ENCODE measurements around the gene PLEKHA4. TPM values are rescaled to one million over a fixed set of nuclear protein-coding genes. Genes with fewer than 3 reads are reported as not detected.

PLEKHA4 gene
- total and polyA plus RNA-seq, 2 donors (not counting 1 experiment from before 2014, with no cell fraction given) = 4.3 to 6.2 TPM

GRCh38 chr19:48862827-48863226, 5.6 kb downstream of the PLEKHA4 start:
- H3K27ac Mint-ChIP-seq = no peak overlapping the region
- Histone ChIP-seq H3K79me2 (ENCODE audit: control insufficient read depth, insufficient read depth, low read length) (no peaks in the 10 kb centered on the region), H3K4me1 (ENCODE audit: control insufficient read depth in 2 of 2, insufficient read depth in 2 of 2, low read length in 2 of 2) (peaks cover 5 to 14% of the 10 kb centered on the region in 2 donors), H3K27ac (ENCODE audit: low read length in 2 of 2) (no peak overlapping the region), H4K20me1 (ENCODE audit: control insufficient read depth, insufficient read depth, low read length, poor library complexity, severe bottlenecking) (no peaks in the 10 kb centered on the region), H3K4me3 (ENCODE audit: control extremely low read depth in 1 of 5, extremely low read depth in 1 of 5, insufficient read depth in 1 of 5, low read depth in 2 of 5, low read length in 4 of 5) (no peak overlapping the region), H3K4me2 (replicated peaks; ENCODE audit: low read depth, low read length, poor library complexity, severe bottlenecking) (no peak overlapping the region), H3K9ac (ENCODE audit: low read length) (no peak overlapping the region), H3K9me3 (ENCODE audit: control extremely low read depth in 1 of 3, control insufficient read depth in 2 of 3, insufficient read depth in 1 of 3, low read length in 2 of 3) (peaks cover 0 to 3% (median 0%) of the 10 kb centered on the region in 3 donors), H2AFZ (ENCODE audit: insufficient read depth, low read depth, low read length, poor library complexity, severe bottlenecking) (no peak overlapping the region), H3K36me3 (replicated peaks in 1 of 2; ENCODE audit: control extremely low read depth in 1 of 2, control insufficient read depth in 1 of 2, extremely low read depth in 1 of 2, insufficient read depth in 2 of 2, low read length in 1 of 2) (no peaks in the 10 kb centered on the region), H3K27me3 (replicated peaks in 1 of 4; ENCODE audit: control extremely low read depth in 1 of 4, control insufficient read depth in 3 of 4, insufficient read depth in 4 of 4, low read length in 3 of 4) (peaks cover 0 to 5% (median 0%) of the 10 kb centered on the region in 4 experiments)
- ChIA-PET CTCF (no interaction called here), POLR2A (no interaction called here)
- no peak for ATAC-seq (ENCODE audit: low read depth)
- H3K27me3 Mint-ChIP-seq = peaks cover 12% of the 10 kb centered on the region
- H3K4me1 Mint-ChIP-seq = peaks cover 10% of the 10 kb centered on the region
- 78% methylated on average over 5 of the region's 7 CpGs for WGBS (ENCODE audit: insufficient coverage)
- H3K9me3 Mint-ChIP-seq (ENCODE audit: insufficient read depth) = no peaks in the 10 kb centered on the region
- H3K4me3 Mint-ChIP-seq = no peak overlapping the region
- intact Hi-C loops (cut with micrococcal nuclease) = no loop called here
- DNase-seq = no peak
- TF ChIP-seq EZH2 (IDR thresholded peaks at IDR 0.05; ENCODE audit: borderline replicate concordance, insufficient read depth, low read depth, low read length, poor library complexity, severe bottlenecking) (no peak), CTCF (IDR thresholded peaks at IDR 0.05) (no peak)

DNA sequence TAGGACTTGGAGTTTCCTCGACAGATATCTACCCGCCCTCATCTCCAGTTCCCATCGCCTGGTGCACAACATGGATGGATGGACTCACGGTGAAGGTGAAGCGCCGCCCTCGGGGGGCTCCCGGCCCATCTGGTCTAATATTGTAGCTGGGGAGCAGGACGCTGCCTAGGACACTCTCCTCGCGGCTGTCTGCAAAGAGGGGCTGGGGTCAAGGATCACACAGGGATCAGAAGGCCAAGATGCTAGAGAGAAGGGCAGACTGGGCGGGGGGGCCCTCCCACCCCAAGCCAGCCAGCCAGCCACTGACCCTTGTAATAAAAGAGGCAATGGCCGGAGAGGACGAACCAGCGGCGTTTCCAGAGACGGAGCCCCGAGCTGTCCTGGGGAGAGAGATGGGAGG, 7.1 kb downstream of the PLEKHA4 start:
- POLR2A ChIA-PET = interaction anchor here (0.6 kb wide), 1 partner anchor 151 kb away, joined by 5 read pairs; no protein-coding TSS in a partner anchor
- no peak overlapping the region for H3K27ac Mint-ChIP-seq

More for the DNA sequence above, 7.1 kb downstream of the PLEKHA4 start:
- Histone ChIP-seq H3K27ac (ENCODE audit: low read length in 2 of 2) (no peak overlapping the region), H3K4me3 (ENCODE audit: control extremely low read depth in 1 of 5, extremely low read depth in 1 of 5, insufficient read depth in 1 of 5, low read depth in 2 of 5, low read length in 4 of 5) (no peak overlapping the region), H3K36me3 (replicated peaks in 1 of 2; ENCODE audit: control extremely low read depth in 1 of 2, control insufficient read depth in 1 of 2, extremely low read depth in 1 of 2, insufficient read depth in 2 of 2, low read length in 1 of 2) (no peaks in the 10 kb centered on the region), H3K4me1 (ENCODE audit: control insufficient read depth in 2 of 2, insufficient read depth in 2 of 2, low read length in 2 of 2) (peaks cover 5 to 14% of the 10 kb centered on the region in 2 donors), H3K9me3 (ENCODE audit: control extremely low read depth in 1 of 3, control insufficient read depth in 2 of 3, insufficient read depth in 1 of 3, low read length in 2 of 3) (peaks cover 0 to 3% (median 0%) of the 10 kb centered on the region in 3 donors), H2AFZ (ENCODE audit: insufficient read depth, low read depth, low read length, poor library complexity, severe bottlenecking) (no peak overlapping the region), H4K20me1 (ENCODE audit: control insufficient read depth, insufficient read depth, low read length, poor library complexity, severe bottlenecking) (no peaks in the 10 kb centered on the region), H3K79me2 (ENCODE audit: control insufficient read depth, insufficient read depth, low read length) (no peaks in the 10 kb centered on the region), H3K27me3 (replicated peaks in 1 of 4; ENCODE audit: control extremely low read depth in 1 of 4, control insufficient read depth in 3 of 4, insufficient read depth in 4 of 4, low read length in 3 of 4) (no peaks in the 10 kb centered on the region), H3K9ac (ENCODE audit: low read length) (no peak overlapping the region), H3K4me2 (replicated peaks; ENCODE audit: low read depth, low read length, poor library complexity, severe bottlenecking) (no peak overlapping the region)
- Mint-ChIP-seq H3K9me3 (ENCODE audit: insufficient read depth) (no peaks in the 10 kb centered on the region), H3K4me1 (peaks cover 10% of the 10 kb centered on the region), H3K27me3 (peaks cover under 1% of the 10 kb centered on the region), H3K4me3 (no peak overlapping the region)
- intact Hi-C loops (cut with micrococcal nuclease) = no loop called here
- ATAC-seq (ENCODE audit: low read depth) = no peak
- CTCF ChIA-PET = interaction anchor here (0.7 kb wide), 1 partner anchor 16 kb away, joined by 3 read pairs; no protein-coding TSS in a partner anchor
- TF ChIP-seq EZH2 (IDR thresholded peaks at IDR 0.05; ENCODE audit: borderline replicate concordance, insufficient read depth, low read depth, low read length, poor library complexity, severe bottlenecking) (no peak), CTCF (IDR thresholded peaks at IDR 0.05) (no peak)
- DNase-seq = no peak
- 99% methylated on average over 16 of the region's 18 CpGs for WGBS (ENCODE audit: insufficient coverage)
